ENCODE results near the gene NYAP2. TPM values are rescaled to one million over a fixed set of nuclear protein-coding genes. Genes with fewer than 3 reads are reported as not detected.

NYAP2 gene
- total RNA-seq, 2 donors from 2014 or later = not detected

GRCh38 chr2:225614915-225615314 lies 215.4 kb downstream of the NYAP2 start:
- Histone ChIP-seq H3K4me1 (ENCODE audit: control insufficient read depth, insufficient read depth, low read length) (peaks cover 8% of the 10 kb centered on the region), H3K4me3 (ENCODE audit: low read length) (no peak overlapping the region), H3K9ac (ENCODE audit: extremely low read depth, low read length, poor library complexity, severe bottlenecking) (no peak overlapping the region), H3K9me3 (ENCODE audit: control insufficient read depth, low read length) (no peaks in the 10 kb centered on the region), H3K27me3 (ENCODE audit: control insufficient read depth, insufficient read depth, low read length, poor library complexity, severe bottlenecking) (no peaks in the 10 kb centered on the region), H3K27ac (ENCODE audit: low read depth, low read length) (no peak overlapping the region), H3K36me3 (ENCODE audit: control insufficient read depth, insufficient read depth, low read length) (no peaks in the 10 kb centered on the region)
- Mint-ChIP-seq H3K36me3 (ENCODE audit: low read depth) (no peaks in the 10 kb centered on the region), H3K27me3 (ENCODE audit: insufficient read depth) (no peaks in the 10 kb centered on the region), H3K4me1 (peaks cover 26% of the 10 kb centered on the region), H3K27ac (no peak overlapping the region), H3K4me3 (no peak overlapping the region), H3K9me3 (no peaks in the 10 kb centered on the region)
- TF ChIP-seq CTCF (conservative IDR thresholded peaks at IDR 0.05) = no peak
- DNase-seq = no peak
- 86 to 95% methylated on average over 2 of the region's 2 CpGs for WGBS, 2 experiments (ENCODE audit: insufficient coverage in 1 of 2, insufficient read length in 1 of 2)

GRCh38 chr2:225615514-225615913 lies 216.0 kb downstream of the NYAP2 start:
- no peak overlapping the region for H3K9ac ChIP-seq (ENCODE audit: extremely low read depth, low read length, poor library complexity, severe bottlenecking)
- peaks cover 8% of the 10 kb centered on the region for H3K4me1 ChIP-seq (ENCODE audit: control insufficient read depth, insufficient read depth, low read length)
- DNase-seq = no peak
- Mint-ChIP-seq H3K27me3 (ENCODE audit: insufficient read depth) (no peaks in the 10 kb centered on the region), H3K9me3 (no peaks in the 10 kb centered on the region), H3K4me1 (peaks cover 26% of the 10 kb centered on the region), H3K27ac (peak overlapping the region; percentile 16), H3K36me3 (ENCODE audit: low read depth) (no peaks in the 10 kb centered on the region), H3K4me3 (no peak overlapping the region)
- H3K9me3 ChIP-seq (ENCODE audit: control insufficient read depth, low read length) = no peaks in the 10 kb centered on the region
- H3K4me3 ChIP-seq (ENCODE audit: low read length) = no peak overlapping the region
- WGBS, 2 experiments (ENCODE audit: insufficient coverage in 1 of 2, insufficient read length in 1 of 2) = 84 to 100% methylated on average over 1 to 3 of the region's 3 CpGs
- no peak for TF ChIP-seq CTCF (conservative IDR thresholded peaks at IDR 0.05)
- no peaks in the 10 kb centered on the region for H3K36me3 ChIP-seq (ENCODE audit: control insufficient read depth, insufficient read depth, low read length)
- H3K27ac ChIP-seq (ENCODE audit: low read depth, low read length) = peak overlapping the region; percentile 29
- H3K27me3 ChIP-seq (ENCODE audit: control insufficient read depth, insufficient read depth, low read length, poor library complexity, severe bottlenecking) = no peaks in the 10 kb centered on the region

GRCh38 chr2:225616372-225616771 lies 216.9 kb downstream of the NYAP2 start:
- Histone ChIP-seq H3K4me3 (ENCODE audit: low read length) (no peak overlapping the region), H3K9ac (ENCODE audit: extremely low read depth, low read length, poor library complexity, severe bottlenecking) (no peak overlapping the region), H3K36me3 (ENCODE audit: control insufficient read depth, insufficient read depth, low read length) (no peaks in the 10 kb centered on the region), H3K27ac (ENCODE audit: low read depth, low read length) (no peak overlapping the region), H3K9me3 (ENCODE audit: control insufficient read depth, low read length) (no peaks in the 10 kb centered on the region), H3K27me3 (ENCODE audit: control insufficient read depth, insufficient read depth, low read length, poor library complexity, severe bottlenecking) (no peaks in the 10 kb centered on the region), H3K4me1 (ENCODE audit: control insufficient read depth, insufficient read depth, low read length) (peaks cover 8% of the 10 kb centered on the region)
- Mint-ChIP-seq H3K4me3 (no peak overlapping the region), H3K9me3 (no peaks in the 10 kb centered on the region), H3K27me3 (ENCODE audit: insufficient read depth) (no peaks in the 10 kb centered on the region), H3K4me1 (peaks cover 26% of the 10 kb centered on the region), H3K27ac (no peak overlapping the region), H3K36me3 (ENCODE audit: low read depth) (no peaks in the 10 kb centered on the region)
- TF ChIP-seq CTCF (conservative IDR thresholded peaks at IDR 0.05) = no peak
- no peak for DNase-seq
- WGBS, 2 experiments (ENCODE audit: insufficient coverage in 1 of 2, insufficient read length in 1 of 2) = 85 to 94% methylated on average over 2 to 4 of the region's 4 CpGs

Measured in endodermal cell (in vitro differentiated cells).